ENCODE data around the gene PTPRM.

PTPRM gene

GRCh38 chr18:8412117-8412516 is 845.0 kb downstream of the PTPRM start:
- H3K9me3 ChIP-seq (ENCODE audit: control insufficient read depth, insufficient read depth, low read depth, low read length): no peaks in the 10 kb centered on the region
- H3K4me1 ChIP-seq (ENCODE audit: control insufficient read depth, insufficient read depth, low read length): no peaks in the 10 kb centered on the region
- H3K36me3 ChIP-seq (ENCODE audit: control insufficient read depth in 2 of 2, insufficient read depth in 1 of 2, low read length in 2 of 2): no peaks in the 10 kb centered on the region
- TF ChIP-seq ZNF433 (tag by site-specific recombination; IDR thresholded peaks at IDR 0.05; ENCODE audit: low read depth) (no peak), SP3 (tag by site-specific recombination; IDR thresholded peaks at IDR 0.05) (no peak), ELK4 (IDR thresholded peaks at IDR 0.05; ENCODE audit: borderline replicate concordance, low read depth, low read length) (no peak), MEIS1 (CRISPR knock-in tag; IDR thresholded peaks at IDR 0.05; ENCODE audit: borderline replicate concordance) (no peak), ZNF549 (tag by site-specific recombination; IDR thresholded peaks at IDR 0.05) (no peak), ZFP3 (tag by site-specific recombination; IDR thresholded peaks at IDR 0.05; ENCODE audit: low read depth) (no peak), HOXC10 (CRISPR knock-in tag; IDR thresholded peaks at IDR 0.05) (no peak), ZNF639 (tag by site-specific recombination; IDR thresholded peaks at IDR 0.05) (no peak), ZNF76 (tag by site-specific recombination; IDR thresholded peaks at IDR 0.05; ENCODE audit: borderline replicate concordance, low read depth) (no peak), ZNF785 (tag by site-specific recombination; IDR thresholded peaks at IDR 0.05) (no peak), RBAK (tag by site-specific recombination; IDR thresholded peaks at IDR 0.05) (no peak), ZNF155 (tag by site-specific recombination; IDR thresholded peaks at IDR 0.05) (no peak), ZNF530 (tag by site-specific recombination; IDR thresholded peaks at IDR 0.05; ENCODE audit: low read depth) (no peak), ZNF521 (tag by site-specific recombination; IDR thresholded peaks at IDR 0.05) (no peak), ZNF335 (tag by site-specific recombination; conservative IDR thresholded peaks at IDR 0.05) (no peak), ZNF2 (tag by site-specific recombination; IDR thresholded peaks at IDR 0.05) (no peak), ZFP41 (tag by site-specific recombination; IDR thresholded peaks at IDR 0.05; ENCODE audit: borderline replicate concordance) (no peak)
- TF ChIP-seq, protein P1, sequence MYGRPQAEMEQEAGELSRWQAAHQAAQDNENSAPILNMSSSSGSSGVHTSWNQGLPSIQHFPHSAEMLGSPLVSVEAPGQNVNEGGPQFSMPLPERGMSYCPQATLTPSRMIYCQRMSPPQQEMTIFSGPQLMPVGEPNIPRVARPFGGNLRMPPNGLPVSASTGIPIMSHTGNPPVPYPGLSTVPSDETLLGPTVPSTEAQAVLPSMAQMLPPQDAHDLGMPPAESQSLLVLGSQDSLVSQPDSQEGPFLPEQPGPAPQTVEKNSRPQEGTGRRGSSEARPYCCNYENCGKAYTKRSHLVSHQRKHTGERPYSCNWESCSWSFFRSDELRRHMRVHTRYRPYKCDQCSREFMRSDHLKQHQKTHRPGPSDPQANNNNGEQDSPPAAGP (tag by site-specific recombination; IDR thresholded peaks at IDR 0.05): no peak
- TF ChIP-seq, protein P2, sequence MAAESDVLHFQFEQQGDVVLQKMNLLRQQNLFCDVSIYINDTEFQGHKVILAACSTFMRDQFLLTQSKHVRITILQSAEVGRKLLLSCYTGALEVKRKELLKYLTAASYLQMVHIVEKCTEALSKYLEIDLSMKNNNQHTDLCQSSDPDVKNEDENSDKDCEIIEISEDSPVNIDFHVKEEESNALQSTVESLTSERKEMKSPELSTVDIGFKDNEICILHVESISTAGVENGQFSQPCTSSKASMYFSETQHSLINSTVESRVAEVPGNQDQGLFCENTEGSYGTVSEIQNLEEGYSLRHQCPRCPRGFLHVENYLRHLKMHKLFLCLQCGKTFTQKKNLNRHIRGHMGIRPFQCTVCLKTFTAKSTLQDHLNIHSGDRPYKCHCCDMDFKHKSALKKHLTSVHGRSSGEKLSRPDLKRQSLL (tag by site-specific recombination; IDR thresholded peaks at IDR 0.05): no peak
- CTCF ChIA-PET: no interaction called here
- H3K27ac ChIP-seq (ENCODE audit: extremely low read depth, low read depth, low read length): no peak overlapping the region
- H3K4me3 ChIP-seq (ENCODE audit: low read depth, low read length): no peak overlapping the region
- POLR2A ChIA-PET: no interaction called here

- no peaks in the 10 kb centered on the region for H3K36me3 ChIP-seq (ENCODE audit: control insufficient read depth in 2 of 2, insufficient read depth in 1 of 2, low read length in 2 of 2)
- H3K4me3 ChIP-seq (ENCODE audit: low read depth, low read length): no peak overlapping the region
- H3K27ac ChIP-seq (ENCODE audit: extremely low read depth, low read depth, low read length): no peak overlapping the region
- ChIA-PET CTCF (interaction anchor here (0.9 kb wide), 1 partner anchor 12 kb away, joined by 3 read pairs; no protein-coding TSS in a partner anchor), POLR2A (no interaction called here)
- H3K4me1 ChIP-seq (ENCODE audit: control insufficient read depth, insufficient read depth, low read length): no peaks in the 10 kb centered on the region
- no peaks in the 10 kb centered on the region for H3K9me3 ChIP-seq (ENCODE audit: control insufficient read depth, insufficient read depth, low read depth, low read length)
- TF ChIP-seq ZNF677 (tag by site-specific recombination; IDR thresholded peaks at IDR 0.05): no peak
- no peak for TF ChIP-seq SP3 (tag by site-specific recombination; IDR thresholded peaks at IDR 0.05)
- no peak for TF ChIP-seq ZNF211 (tag by site-specific recombination; IDR thresholded peaks at IDR 0.05; ENCODE audit: low read depth)
- no peak for TF ChIP-seq ZNF76 (tag by site-specific recombination; IDR thresholded peaks at IDR 0.05; ENCODE audit: borderline replicate concordance, low read depth)
- TF ChIP-seq SETDB1 (IDR thresholded peaks at IDR 0.05; ENCODE audit: insufficient read length, low read length): no peak
- TF ChIP-seq, protein P3, sequence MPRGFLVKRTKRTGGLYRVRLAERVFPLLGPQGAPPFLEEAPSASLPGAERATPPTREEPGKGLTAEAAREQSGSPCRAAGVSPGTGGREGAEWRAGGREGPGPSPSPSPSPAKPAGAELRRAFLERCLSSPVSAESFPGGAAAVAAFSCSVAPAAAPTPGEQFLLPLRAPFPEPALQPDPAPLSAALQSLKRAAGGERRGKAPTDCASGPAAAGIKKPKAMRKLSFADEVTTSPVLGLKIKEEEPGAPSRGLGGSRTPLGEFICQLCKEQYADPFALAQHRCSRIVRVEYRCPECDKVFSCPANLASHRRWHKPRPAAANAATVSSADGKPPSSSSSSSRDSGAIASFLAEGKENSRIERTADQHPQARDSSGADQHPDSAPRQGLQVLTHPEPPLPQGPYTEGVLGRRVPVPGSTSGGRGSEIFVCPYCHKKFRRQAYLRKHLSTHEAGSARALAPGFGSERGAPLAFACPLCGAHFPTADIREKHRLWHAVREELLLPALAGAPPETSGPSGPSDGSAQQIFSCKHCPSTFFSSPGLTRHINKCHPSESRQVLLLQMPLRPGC (tag by site-specific recombination; IDR thresholded peaks at IDR 0.05): no peak
- TF ChIP-seq SP2 (tag by site-specific recombination; IDR thresholded peaks at IDR 0.05): no peak
- TF ChIP-seq ZNF2 (tag by site-specific recombination; IDR thresholded peaks at IDR 0.05): no peak
- TF ChIP-seq, protein P2 (tag by site-specific recombination; IDR thresholded peaks at IDR 0.05): no peak
- TF ChIP-seq ZNF274 (IDR thresholded peaks at IDR 0.05; ENCODE audit: low read length): no peak
- no peak for TF ChIP-seq ZNF274 (tag by site-specific recombination; IDR thresholded peaks at IDR 0.05; ENCODE audit: borderline replicate concordance)
- no peak for TF ChIP-seq ZNF19 (tag by site-specific recombination; IDR thresholded peaks at IDR 0.05; ENCODE audit: low read depth)
- TF ChIP-seq ZNF184 (tag by site-specific recombination; IDR thresholded peaks at IDR 0.05): no peak
- no peak for TF ChIP-seq ZNF529 (tag by site-specific recombination; IDR thresholded peaks at IDR 0.05; ENCODE audit: insufficient replicate concordance)
- TF ChIP-seq ZNF621 (tag by site-specific recombination; IDR thresholded peaks at IDR 0.05): no peak
Observed at GRCh38 chr18:8413189-8413588, 846.1 kb downstream of the PTPRM start.

Measured in HEK293 (cell line).